Dendritic cell treated with granulocyte-macrophage colony-stimulating factor and Interleukin-4, amounts not matched to agents 40 ng/mL and 50 ng/mL, for 4 days (primary cell): ENCODE results near the gene KRTAP4-16.
"Not testable (repeated sequence)": the region's sequence is repeated elsewhere in the genome, so short reads cannot be mapped to it uniquely, and the experiment has no call there.

ENCODE experiments used
- H3K27ac Mint-ChIP-seq: one replicate; pipeline ENCODE4 v1.8.0; 2022; ENCODE audit warnings: mild to moderate bottlenecking, mixed read lengths
- H3K27me3 Mint-ChIP-seq: one replicate; pipeline ENCODE4 v1.8.0; 2022; ENCODE audit warnings: mild to moderate bottlenecking, mixed read lengths
- H3K36me3 Mint-ChIP-seq: one replicate; pipeline ENCODE4 v1.8.0; 2022; ENCODE audit warnings: low read depth, mixed read lengths
- H3K4me1 Mint-ChIP-seq: one replicate; pipeline ENCODE4 v1.8.0; 2022; ENCODE audit warnings: low read depth, mixed read lengths
- H3K4me3 Mint-ChIP-seq: one replicate; pipeline ENCODE4 v1.8.0; 2022; ENCODE audit warnings: mild to moderate bottlenecking, moderate library complexity, mixed read lengths
- H3K9me3 Mint-ChIP-seq: one replicate; pipeline ENCODE4 v1.8.0; 2022; ENCODE audit warnings: mixed read lengths
- intact Hi-C: fragments of 100-400 bp; cut with micrococcal nuclease; formaldehyde crosslinking; loops from one replicate; pipeline ENCODE4 v1.15.0; 2022

KRTAP4-16 gene

GRCh38 chr17:41101586-41102259 is at the start of gene KRTAP4-16:
TSS of gene KRTAP4-16 (minus strand) at chr17:41102209. CDS start at chr17:41102209, 0 bp downstream.
- Mint-ChIP-seq H3K27me3 (peaks cover 21% of the 10 kb centered on the region), H3K9me3 (no peaks in the 10 kb centered on the region), H3K36me3 (no peaks in the 10 kb centered on the region), H3K4me1 (peaks cover 8% of the 10 kb centered on the region), H3K4me3 (no peak within 1 kb of the TSS), H3K27ac (no peak within 1 kb of the TSS)
- intact Hi-C loops, result no loop called here

- H3K36me3 Mint-ChIP-seq, result no peaks in the 10 kb centered on the region
- H3K27ac Mint-ChIP-seq, result no peak overlapping the region
- intact Hi-C loops, result no loop called here
- no peaks in the 10 kb centered on the region for H3K9me3 Mint-ChIP-seq
- H3K4me3 Mint-ChIP-seq, result no peak overlapping the region
- H3K4me1 Mint-ChIP-seq, result peaks cover 12% of the 10 kb centered on the region
- H3K27me3 Mint-ChIP-seq, result peaks cover 7% of the 10 kb centered on the region
Measured at GRCh38 chr17:41151525-41151924, 49.5 kb upstream of the KRTAP4-16 start.

- Mint-ChIP-seq H3K4me3 (no peak overlapping the region), H3K27ac (no peak overlapping the region), H3K4me1 (peaks cover 12% of the 10 kb centered on the region), H3K9me3 (no peaks in the 10 kb centered on the region), H3K36me3 (no peaks in the 10 kb centered on the region), H3K27me3 (peaks cover 7% of the 10 kb centered on the region)
- intact Hi-C loops, result no loop called here
Measured at GRCh38 chr17:41150026-41150425, 48.0 kb upstream of the KRTAP4-16 start.

- Mint-ChIP-seq H3K4me1 (peaks cover 12% of the 10 kb centered on the region), H3K36me3 (no peaks in the 10 kb centered on the region), H3K27ac (no peak within 1 kb of the TSS), H3K9me3 (no peaks in the 10 kb centered on the region), H3K27me3 (peaks cover 7% of the 10 kb centered on the region), H3K4me3 (no peak within 1 kb of the TSS)
- intact Hi-C loops, result no loop called here
Measured at GRCh38 chr17:41149652-41149985, 47.6 kb upstream of the KRTAP4-16 start, which contains the start of gene KRTAP4-5. TSS of gene KRTAP4-5 (minus strand) at chr17:41149825. CDS start at chr17:41149767, 58 bp downstream.

GRCh38 chr17:41148971-41149651 is 47.1 kb upstream of the KRTAP4-16 start:
- intact Hi-C loops, result not testable (repeated sequence)

GRCh38 chr17:41147531-41148204 is 45.7 kb upstream of the KRTAP4-16 start:
- Mint-ChIP-seq H3K9me3 (peaks cover 17% of the 10 kb centered on the region), H3K27me3 (peaks cover 7% of the 10 kb centered on the region), H3K4me1 (no peaks in the 10 kb centered on the region), H3K36me3 (no peaks in the 10 kb centered on the region), H3K4me3 (no peak overlapping the region), H3K27ac (no peak overlapping the region)
- intact Hi-C loops, result no loop called here

More at GRCh38 chr17:41148971-41149651, 47.1 kb upstream of the KRTAP4-16 start:
- not testable (repeated sequence) for H3K4me1 Mint-ChIP-seq, H3K36me3 Mint-ChIP-seq, H3K27ac Mint-ChIP-seq, H3K9me3 Mint-ChIP-seq, H3K4me3 Mint-ChIP-seq, H3K27me3 Mint-ChIP-seq

GRCh38 chr17:41145261-41145660 is 43.3 kb upstream of the KRTAP4-16 start:
- Mint-ChIP-seq H3K27ac (no peak overlapping the region), H3K4me3 (no peak overlapping the region), H3K27me3 (peaks cover 7% of the 10 kb centered on the region), H3K9me3 (peaks cover 33% of the 10 kb centered on the region), H3K36me3 (no peaks in the 10 kb centered on the region), H3K4me1 (peaks cover 5% of the 10 kb centered on the region)
- intact Hi-C loops, result no loop called here

GRCh38 chr17:41144846-41145245 is 42.8 kb upstream of the KRTAP4-16 start:
- Mint-ChIP-seq H3K27ac (no peak overlapping the region), H3K4me1 (peaks cover 5% of the 10 kb centered on the region), H3K36me3 (no peaks in the 10 kb centered on the region), H3K9me3 (peaks cover 37% of the 10 kb centered on the region), H3K27me3 (peaks cover 7% of the 10 kb centered on the region), H3K4me3 (no peak overlapping the region)
- intact Hi-C loops, result no loop called here

GRCh38 chr17:41141361-41141760 is 39.4 kb upstream of the KRTAP4-16 start:
- intact Hi-C loops, result no loop called here
- Mint-ChIP-seq H3K27ac (no peak overlapping the region), H3K36me3 (no peaks in the 10 kb centered on the region), H3K27me3 (peaks cover 3% of the 10 kb centered on the region), H3K4me1 (peaks cover 5% of the 10 kb centered on the region), H3K9me3 (peaks cover 55% of the 10 kb centered on the region), H3K4me3 (no peak overlapping the region)

GRCh38 chr17:41140360-41141131 is 38.5 kb upstream of the KRTAP4-16 start, which contains the start of gene KRTAP4-6:
TSS of gene KRTAP4-6 (minus strand) at chr17:41140544. CDS start at chr17:41140487, 57 bp downstream.
- no peak within 1 kb of the TSS for H3K27ac Mint-ChIP-seq
- no peaks in the 10 kb centered on the region for H3K36me3 Mint-ChIP-seq
- H3K9me3 Mint-ChIP-seq, result peaks cover 55% of the 10 kb centered on the region
- H3K4me3 Mint-ChIP-seq, result no peak within 1 kb of the TSS
- H3K27me3 Mint-ChIP-seq, result peaks cover 3% of the 10 kb centered on the region
- peaks cover 5% of the 10 kb centered on the region for H3K4me1 Mint-ChIP-seq
- intact Hi-C loops, result no loop called here

GRCh38 chr17:41139865-41140264 is 37.9 kb upstream of the KRTAP4-16 start:
- H3K4me1 Mint-ChIP-seq, H3K27me3 Mint-ChIP-seq, H3K27ac Mint-ChIP-seq, H3K4me3 Mint-ChIP-seq, H3K36me3 Mint-ChIP-seq, intact Hi-C loops: not testable (repeated sequence)
- H3K9me3 Mint-ChIP-seq, result peaks cover 55% of the 10 kb centered on the region

- Mint-ChIP-seq H3K4me3 (no peak overlapping the region), H3K27me3 (no peaks in the 10 kb centered on the region), H3K36me3 (no peaks in the 10 kb centered on the region), H3K27ac (no peak overlapping the region), H3K4me1 (peaks cover 11% of the 10 kb centered on the region), H3K9me3 (peaks cover 10% of the 10 kb centered on the region)
- intact Hi-C loops, result no loop called here
Measured at GRCh38 chr17:41133880-41134735, 32.1 kb upstream of the KRTAP4-16 start.

GRCh38 chr17:41131979-41132378 is 30.0 kb upstream of the KRTAP4-16 start:
- intact Hi-C loops, result no loop called here
- no peak overlapping the region for H3K27ac Mint-ChIP-seq
- H3K4me1 Mint-ChIP-seq, result peaks cover 11% of the 10 kb centered on the region
- H3K27me3 Mint-ChIP-seq, result no peaks in the 10 kb centered on the region
- H3K36me3 Mint-ChIP-seq, result no peaks in the 10 kb centered on the region
- no peak overlapping the region for H3K4me3 Mint-ChIP-seq
- no peaks in the 10 kb centered on the region for H3K9me3 Mint-ChIP-seq
